ENCODE data around the gene SLC25A21.

GRCh38 chr14:36781897-36782296, 390.5 kb downstream of the SLC25A21 start:
- TF ChIP-seq POLR2AphosphoS5 (IDR thresholded peaks at IDR 0.05; ENCODE audit: low read depth, low read length): no peak
- TF ChIP-seq, protein P1, sequence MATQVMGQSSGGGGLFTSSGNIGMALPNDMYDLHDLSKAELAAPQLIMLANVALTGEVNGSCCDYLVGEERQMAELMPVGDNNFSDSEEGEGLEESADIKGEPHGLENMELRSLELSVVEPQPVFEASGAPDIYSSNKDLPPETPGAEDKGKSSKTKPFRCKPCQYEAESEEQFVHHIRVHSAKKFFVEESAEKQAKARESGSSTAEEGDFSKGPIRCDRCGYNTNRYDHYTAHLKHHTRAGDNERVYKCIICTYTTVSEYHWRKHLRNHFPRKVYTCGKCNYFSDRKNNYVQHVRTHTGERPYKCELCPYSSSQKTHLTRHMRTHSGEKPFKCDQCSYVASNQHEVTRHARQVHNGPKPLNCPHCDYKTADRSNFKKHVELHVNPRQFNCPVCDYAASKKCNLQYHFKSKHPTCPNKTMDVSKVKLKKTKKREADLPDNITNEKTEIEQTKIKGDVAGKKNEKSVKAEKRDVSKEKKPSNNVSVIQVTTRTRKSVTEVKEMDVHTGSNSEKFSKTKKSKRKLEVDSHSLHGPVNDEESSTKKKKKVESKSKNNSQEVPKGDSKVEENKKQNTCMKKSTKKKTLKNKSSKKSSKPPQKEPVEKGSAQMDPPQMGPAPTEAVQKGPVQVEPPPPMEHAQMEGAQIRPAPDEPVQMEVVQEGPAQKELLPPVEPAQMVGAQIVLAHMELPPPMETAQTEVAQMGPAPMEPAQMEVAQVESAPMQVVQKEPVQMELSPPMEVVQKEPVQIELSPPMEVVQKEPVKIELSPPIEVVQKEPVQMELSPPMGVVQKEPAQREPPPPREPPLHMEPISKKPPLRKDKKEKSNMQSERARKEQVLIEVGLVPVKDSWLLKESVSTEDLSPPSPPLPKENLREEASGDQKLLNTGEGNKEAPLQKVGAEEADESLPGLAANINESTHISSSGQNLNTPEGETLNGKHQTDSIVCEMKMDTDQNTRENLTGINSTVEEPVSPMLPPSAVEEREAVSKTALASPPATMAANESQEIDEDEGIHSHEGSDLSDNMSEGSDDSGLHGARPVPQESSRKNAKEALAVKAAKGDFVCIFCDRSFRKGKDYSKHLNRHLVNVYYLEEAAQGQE (IDR thresholded peaks at IDR 0.05; ENCODE audit: insufficient read depth in 1 of 2, low read depth in 2 of 2, low read length in 2 of 2): no peak
- no peak for TF ChIP-seq TAF1 (IDR thresholded peaks at IDR 0.05; ENCODE audit: borderline replicate concordance, insufficient read depth, low read length)
- TF ChIP-seq SIN3A (IDR thresholded peaks at IDR 0.05; ENCODE audit: borderline replicate concordance, insufficient read depth, low read length): no peak
